Gastroesophageal sphincter (tissue), 3 donors: ENCODE results near the gene CHAC1.

Experiments used
- EP300 ChIP-seq: sonication (generic); formaldehyde crosslinking; IDR thresholded peaks from one replicate; pipeline ENCODE4 v1.6.1; 2017; ENCODE audit warnings: antibody characterized with exemption, mild to moderate bottlenecking
- POLR2A ChIP-seq, 2 donors: fragments of 450-650 bp; IDR thresholded peaks; one replicate each; pipeline ENCODE4 v1.6.1; 2017; ENCODE audit warnings: antibody characterized with exemption in 2 of 2, mild to moderate bottlenecking in 2 of 2, moderate library complexity in 1 of 2
- POLR2AphosphoS5 ChIP-seq: sonication (generic); formaldehyde crosslinking; IDR thresholded peaks from one replicate; pipeline ENCODE4 v1.6.1; 2017; ENCODE audit warnings: antibody characterized with exemption
- TF ChIP-seq, protein P1 (sequence below), 4 experiments: fragments of 200-600 bp in 2 of 4; fragments of 450-650 bp in 2 of 4; sonication (generic) in 1 of 4; IDR thresholded peaks; one replicate each; pipeline ENCODE4 v1.5.1; 2017 to 2019; ENCODE audit warnings: antibody characterized with exemption in 4 of 4, mild to moderate bottlenecking in 2 of 4, moderate library complexity in 2 of 4

DNA sequence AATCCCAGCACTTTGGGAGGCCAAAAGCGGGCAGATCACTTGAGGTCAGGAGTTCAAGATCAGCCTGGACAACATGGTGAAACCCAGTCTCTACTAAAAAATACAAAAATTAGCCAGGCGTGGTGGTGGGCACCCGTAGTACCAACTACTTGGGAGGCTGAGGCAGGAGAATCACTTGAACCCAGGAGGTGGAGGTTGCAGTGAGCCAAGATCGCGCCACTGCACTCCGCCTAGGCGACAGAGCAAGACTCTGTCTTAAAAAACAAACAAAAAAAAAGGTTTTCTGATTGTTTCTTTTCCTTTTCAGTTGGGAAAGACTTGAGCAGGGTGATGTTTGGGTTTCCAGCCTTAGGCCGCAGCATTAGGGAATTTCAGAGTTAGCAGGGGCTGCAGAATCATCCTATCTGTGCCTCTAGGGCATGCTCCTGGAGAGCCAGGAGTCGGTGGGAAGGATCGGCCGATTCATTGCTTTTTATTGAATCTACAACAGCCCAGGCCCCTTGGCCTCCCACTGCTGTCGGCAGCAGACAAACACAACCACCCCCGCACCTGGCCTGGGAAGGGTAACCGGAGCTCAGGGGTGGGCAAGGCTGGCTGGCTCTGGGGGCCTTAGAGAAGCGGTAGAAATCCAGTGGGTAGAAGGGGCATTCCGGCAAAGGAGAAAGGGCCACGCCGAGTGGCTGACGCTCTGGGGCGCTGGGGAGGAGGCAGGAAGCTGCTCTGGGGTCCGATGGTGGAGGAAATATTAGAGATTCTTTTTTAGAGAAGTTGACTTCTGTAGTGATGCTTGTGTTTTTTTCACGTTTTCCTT lies 6.3 kb downstream of the CHAC1 start:
- TF ChIP-seq POLR2AphosphoS5 (no peak), POLR2A (IDR thresholded peaks at IDR 0.05) (no peak), EP300 (no peak)
- TF ChIP-seq, protein P1, sequence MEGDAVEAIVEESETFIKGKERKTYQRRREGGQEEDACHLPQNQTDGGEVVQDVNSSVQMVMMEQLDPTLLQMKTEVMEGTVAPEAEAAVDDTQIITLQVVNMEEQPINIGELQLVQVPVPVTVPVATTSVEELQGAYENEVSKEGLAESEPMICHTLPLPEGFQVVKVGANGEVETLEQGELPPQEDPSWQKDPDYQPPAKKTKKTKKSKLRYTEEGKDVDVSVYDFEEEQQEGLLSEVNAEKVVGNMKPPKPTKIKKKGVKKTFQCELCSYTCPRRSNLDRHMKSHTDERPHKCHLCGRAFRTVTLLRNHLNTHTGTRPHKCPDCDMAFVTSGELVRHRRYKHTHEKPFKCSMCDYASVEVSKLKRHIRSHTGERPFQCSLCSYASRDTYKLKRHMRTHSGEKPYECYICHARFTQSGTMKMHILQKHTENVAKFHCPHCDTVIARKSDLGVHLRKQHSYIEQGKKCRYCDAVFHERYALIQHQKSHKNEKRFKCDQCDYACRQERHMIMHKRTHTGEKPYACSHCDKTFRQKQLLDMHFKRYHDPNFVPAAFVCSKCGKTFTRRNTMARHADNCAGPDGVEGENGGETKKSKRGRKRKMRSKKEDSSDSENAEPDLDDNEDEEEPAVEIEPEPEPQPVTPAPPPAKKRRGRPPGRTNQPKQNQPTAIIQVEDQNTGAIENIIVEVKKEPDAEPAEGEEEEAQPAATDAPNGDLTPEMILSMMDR (IDR thresholded peaks at IDR 0.05): no peak
